AG10803 (cell line): ENCODE results near the gene ERCC6L.
A peak's percentile ranks its signal among the peaks of the same experiment; 100 is the strongest.
"Not testable (repeated sequence)": the region's sequence is repeated elsewhere in the genome, so short reads cannot be mapped to it uniquely, and the experiment has no call there.

Experiments used
- DNase-seq: peaks from one replicate; pipeline ENCODE4 v3.0.0; 2010; ENCODE audit warnings: low read depth
- H3K4me3 ChIP-seq: 2 replicates; pipeline ENCODE4 v1.5.1; 2011; ENCODE audit warnings: mild to moderate bottlenecking, low read length, control low read depth
- CTCF ChIP-seq: conservative IDR thresholded peaks from 2 replicates; pipeline ENCODE4 v1.5.1; 2011; ENCODE audit warnings: mild to moderate bottlenecking, low read length, control low read depth, inconsistent platforms

Gene ERCC6L

GRCh38 chrX:72245461-72246089 lies 6.7 kb upstream of the ERCC6L start:
- H3K4me3 ChIP-seq = no peak overlapping the region
- peak; percentile 46 for DNase-seq
- peak; percentile 72 for TF ChIP-seq CTCF

GRCh38 chrX:72243472-72243871 lies 4.6 kb upstream of the ERCC6L start:
- peak; percentile 12 for DNase-seq
- no peak overlapping the region for H3K4me3 ChIP-seq
- no peak for TF ChIP-seq CTCF

- no peak for DNase-seq
- no peak overlapping the region for H3K4me3 ChIP-seq
- no peak for TF ChIP-seq CTCF
These were observed 2.1 kb upstream of the ERCC6L start for GRCh38 chrX:72240976-72241375.

GRCh38 chrX:72238183-72238582 lies 644 bp downstream of the ERCC6L start:
- no peak for TF ChIP-seq CTCF
- no peak for DNase-seq
- H3K4me3 ChIP-seq = peak overlapping the region; percentile 59

- no peak overlapping the region for H3K4me3 ChIP-seq
- no peak for TF ChIP-seq CTCF
- DNase-seq = no peak
These were observed 2.0 kb downstream of the ERCC6L start for GRCh38 chrX:72236841-72237240.

- no peak for DNase-seq
- TF ChIP-seq CTCF = no peak
- no peak overlapping the region for H3K4me3 ChIP-seq
These were observed 8.5 kb downstream of the ERCC6L start for GRCh38 chrX:72230290-72230689.

GRCh38 chrX:72220375-72220774 lies 18.5 kb downstream of the ERCC6L start:
- not testable (repeated sequence) for H3K4me3 ChIP-seq, DNase-seq

GRCh38 chrX:72216973-72217372 lies 21.9 kb downstream of the ERCC6L start:
- no peak for DNase-seq
- H3K4me3 ChIP-seq = no peak overlapping the region
- no peak for TF ChIP-seq CTCF
